Measurements from ENCODE around the gene ZNF367.
"Not testable (repeated sequence)": the region's sequence is repeated elsewhere in the genome, so short reads cannot be mapped to it uniquely, and the experiment has no call there.

The ZNF367 gene

GRCh38 chr9:96360976-96361375 is 57.2 kb downstream of the ZNF367 start:
- DNase-seq: no peak

DNA sequence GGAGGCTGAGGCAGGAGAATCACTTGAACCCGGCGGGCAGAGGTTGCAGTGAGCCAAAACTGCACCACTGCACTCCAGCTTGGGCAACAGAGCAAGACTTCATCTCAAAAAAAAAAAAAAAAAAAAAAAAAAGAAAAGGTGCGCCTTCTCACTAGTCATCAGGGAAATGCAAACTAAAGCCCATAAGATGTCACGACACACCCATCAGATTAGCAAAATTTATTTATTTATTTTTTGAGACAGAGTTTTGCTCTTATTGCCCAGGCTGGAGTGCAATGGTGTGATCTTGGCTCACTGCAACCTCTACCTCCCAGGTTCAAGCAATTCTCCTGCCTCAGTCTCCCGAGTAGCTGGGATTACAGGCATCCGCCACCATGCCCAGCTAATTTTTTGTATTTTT is 57.6 kb downstream of the ZNF367 start:
- not testable (repeated sequence) for DNase-seq

GRCh38 chr9:96350866-96351265 is 67.3 kb downstream of the ZNF367 start:
- no peak for DNase-seq

GRCh38 chr9:96348261-96348660 is 69.9 kb downstream of the ZNF367 start:
- no peak for DNase-seq

- no peak for DNase-seq
Measured at GRCh38 chr9:96345551-96345950, 72.6 kb downstream of the ZNF367 start.

- DNase-seq: peak; percentile 95
Measured at GRCh38 chr9:96344458-96345180, 73.6 kb downstream of the ZNF367 start.

DNA sequence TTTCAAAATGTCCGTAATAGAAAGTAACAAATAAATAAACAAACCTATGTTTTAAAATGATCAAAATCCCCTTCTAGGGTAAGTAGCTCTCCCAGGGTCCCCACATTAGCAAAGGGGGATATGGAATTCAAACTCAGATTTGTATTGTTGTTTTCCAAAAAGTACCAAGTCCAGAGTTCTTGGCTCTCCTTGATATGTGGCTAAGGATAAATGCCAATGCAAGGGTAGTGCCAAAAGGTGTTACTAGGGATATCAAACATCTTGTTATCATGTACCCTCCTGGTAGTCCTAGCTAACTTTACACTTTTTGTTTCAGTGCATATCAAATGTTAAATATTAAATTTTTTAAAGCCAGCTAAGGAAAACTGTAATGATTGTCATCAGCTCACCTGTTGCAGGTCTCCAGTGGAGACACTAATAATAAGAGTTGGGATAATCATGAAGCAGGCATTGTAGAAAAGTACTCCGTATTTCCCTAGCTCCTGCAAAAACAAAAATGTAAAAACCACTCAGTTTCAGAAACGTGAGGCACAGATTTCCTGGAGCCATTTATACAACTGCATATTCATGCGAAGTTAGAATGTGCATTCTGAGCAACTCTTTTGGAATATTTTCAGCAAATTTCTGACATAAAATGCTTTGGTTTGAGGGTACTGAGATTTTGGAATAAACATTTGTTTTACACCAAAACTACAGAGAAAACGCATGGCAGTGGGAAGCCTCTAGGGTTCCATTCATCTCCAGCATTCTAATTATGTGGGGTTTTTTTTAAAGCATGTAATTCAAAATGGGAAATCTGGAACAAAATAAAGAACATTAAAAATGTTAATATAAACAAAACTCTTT is 74.4 kb downstream of the ZNF367 start:
- DNase-seq: no peak

DNA sequence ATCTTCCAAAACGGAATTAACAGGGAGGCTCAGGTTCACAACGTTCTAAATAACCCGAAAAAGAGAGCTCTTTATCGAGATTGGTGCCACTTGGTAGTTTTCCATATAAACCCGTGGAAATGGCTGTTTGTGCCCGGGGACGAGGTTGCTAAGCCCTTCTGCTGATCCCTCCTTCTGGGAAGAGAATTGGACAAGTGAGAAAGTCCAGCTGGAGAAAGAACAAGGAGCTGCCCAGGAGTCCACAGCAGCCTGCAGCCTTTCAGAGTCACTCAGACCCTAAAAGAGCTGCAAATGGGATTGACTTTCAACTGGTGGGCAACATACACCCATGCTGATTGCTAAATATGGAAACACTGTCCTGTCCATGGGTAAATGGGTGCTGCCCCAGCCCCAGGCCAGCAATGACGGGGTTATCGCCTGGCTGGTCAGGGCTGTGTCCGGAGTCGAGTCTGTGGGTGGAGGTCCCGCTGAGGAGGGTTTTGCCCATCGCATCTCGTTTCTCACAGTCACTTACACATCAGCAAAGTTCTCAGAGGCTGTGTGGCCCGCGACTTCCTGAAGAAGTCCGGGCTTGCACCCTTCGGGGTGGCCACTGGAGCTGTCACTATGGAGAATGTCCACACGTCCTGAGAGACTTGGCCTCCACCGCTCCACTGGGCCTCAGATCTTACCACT is 75.5 kb downstream of the ZNF367 start:
- no peak for DNase-seq

DNA sequence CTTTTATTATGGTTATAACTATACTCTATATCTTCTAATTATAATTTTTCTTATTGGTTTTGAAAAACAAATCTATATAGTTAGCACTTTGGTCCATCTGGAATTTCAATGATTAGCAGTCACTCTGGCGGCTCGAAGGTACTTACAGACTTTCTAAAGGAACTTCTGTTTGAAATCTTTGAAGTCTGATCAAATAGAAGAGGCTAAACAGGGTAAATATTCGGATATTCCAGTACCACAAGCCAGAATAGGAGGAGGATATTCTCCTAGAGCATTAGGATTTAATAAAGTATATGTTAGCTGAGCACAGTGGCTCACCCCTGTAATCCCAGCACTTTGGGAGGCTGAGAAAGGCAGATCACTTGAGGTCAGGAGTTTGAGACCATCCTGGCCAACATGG is 77.5 kb downstream of the ZNF367 start:
- DNase-seq: no peak

DNA sequence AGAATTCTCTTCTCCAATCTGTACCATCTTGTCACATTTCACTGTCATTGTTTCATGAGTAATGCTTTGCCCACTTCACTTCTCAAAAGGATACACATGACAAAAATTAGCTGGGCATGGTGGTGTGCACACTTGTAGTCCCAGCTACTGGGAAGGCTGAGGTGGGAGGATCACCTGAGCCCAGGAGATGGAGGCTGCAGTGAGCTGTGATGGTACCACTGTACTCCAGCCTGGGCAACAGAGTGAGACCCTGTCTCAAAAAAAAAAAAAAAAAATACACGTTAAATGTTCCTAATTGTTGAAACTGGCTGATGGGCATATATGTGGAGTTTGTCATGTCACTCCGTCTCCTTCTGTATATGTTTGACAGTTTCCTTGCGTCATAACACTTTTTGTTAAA is 79.9 kb downstream of the ZNF367 start:
- DNase-seq: no peak
